A549 (cell line): ENCODE measurements around the gene TMEM269.

Experiments used
- CBX2 ChIP-seq: fragments of 200-600 bp; sonication (generic); IDR thresholded peaks from 2 replicates; pipeline ENCODE4 v1.6.1; 2016; ENCODE audit warnings: low read depth, mild to moderate bottlenecking, borderline replicate concordance
- CTCF ChIP-seq: fragments of >200 bp; sonication (Bioruptor Twin); formaldehyde crosslinking; IDR thresholded peaks from 3 replicates; pipeline ENCODE4 v1.5.1; 2016
- E2F6 ChIP-seq: IDR thresholded peaks from 2 replicates; pipeline ENCODE4 v1.6.1; 2012; ENCODE audit warnings: low read depth, borderline replicate concordance
- EP300 ChIP-seq, 2 experiments: fragments of >200 bp; sonication (Bioruptor Twin); formaldehyde crosslinking; IDR thresholded peaks; 2 replicates in 1 of 2; 3 replicates in 1 of 2; pipeline ENCODE4 v1.6.1; 2016 to 2017
- GATA3 ChIP-seq: IDR thresholded peaks from 2 replicates; pipeline ENCODE4 v1.6.1; 2012; ENCODE audit warnings: borderline replicate concordance
- HMGXB4 ChIP-seq: fragments of 250-450 bp; sonication (Bioruptor Pico); IDR thresholded peaks from 2 replicates; pipeline ENCODE4 v1.5.0; 2021; ENCODE audit warnings: mild to moderate bottlenecking, moderate library complexity, borderline replicate concordance
- MAX ChIP-seq: IDR thresholded peaks from 2 replicates; pipeline ENCODE4 v1.6.1; 2012
- MAZ ChIP-seq: fragments of 150-350 bp; IDR thresholded peaks from 2 replicates; pipeline ENCODE4 v1.6.1; 2014; ENCODE audit warnings: antibody characterized with exemption, low read depth, low read length, borderline replicate concordance
- POLR2A ChIP-seq: IDR thresholded peaks from 2 replicates; pipeline ENCODE4 v1.6.1; 2012; ENCODE audit warnings: mild to moderate bottlenecking, low read length
- RNF2 ChIP-seq: fragments of 200-600 bp; sonication (generic); IDR thresholded peaks from 2 replicates; pipeline ENCODE4 v1.6.1; 2016; ENCODE audit warnings: low read depth, mild to moderate bottlenecking, antibody characterized with exemption, moderate library complexity, borderline replicate concordance
- USF2 ChIP-seq: fragments of 450-650 bp; IDR thresholded peaks from 2 replicates; pipeline ENCODE4 v1.6.1; 2014; ENCODE audit warnings: antibody characterized with exemption
- ZFP36 ChIP-seq: fragments of 450-650 bp; IDR thresholded peaks from 2 replicates; pipeline ENCODE4 v1.6.1; 2014; ENCODE audit warnings: borderline replicate concordance; ENCODE audit not compliant: partially characterized antibody

GRCh38 chr1:42815941-42816584, 31.3 kb downstream of the TMEM269 start:
- TF ChIP-seq POLR2A (no peak), ZFP36 (no peak), CTCF (no peak), MAX (no peak), GATA3 (no peak), MAZ (no peak), RNF2 (no peak), CBX2 (no peak), EP300 (IDR thresholded peaks at IDR 0.05) (no peak), E2F6 (no peak), HMGXB4 (CRISPR knock-in tag) (no peak), USF2 (no peak)
